ENCODE measurements around the gene KCTD6. TPM values are rescaled to one million over a fixed set of nuclear protein-coding genes. Genes with fewer than 3 reads are reported as not detected.

The KCTD6 gene
- total and polyA plus RNA-seq, 2 of the 4 experiments (the other 2 are of a cell fraction): 7.0 to 9.2 TPM

- no peak overlapping the region for H2AFZ ChIP-seq (replicated peaks; ENCODE audit: low read length, poor library complexity)
- H2BK5ac ChIP-seq (ENCODE audit: low read depth, low read length, poor library complexity, severe bottlenecking): no peak overlapping the region
- no peak for ATAC-seq (ENCODE audit: low read depth)
- H3K4me1 ChIP-seq (ENCODE audit: control insufficient read depth, insufficient read depth, low read length): peaks cover 18% of the 10 kb centered on the region
- H2BK15ac ChIP-seq (ENCODE audit: low read depth, low read length): no peak overlapping the region
- in situ Hi-C loops (cut with MboI; ENCODE audit: low sequenced_read_pairs) (no loop called here), intact Hi-C loops (cut with micrococcal nuclease) (no loop called here), dilution Hi-C loops (cut with HindIII; ENCODE audit: low sequenced_read_pairs, unreplicated experiment) (no loop called here)
- H3K9me3 ChIP-seq (ENCODE audit: control insufficient read depth, insufficient read depth, low read length): no peaks in the 10 kb centered on the region
- no peak overlapping the region for H2AK9ac ChIP-seq (replicated peaks; ENCODE audit: low read depth, low read length, poor library complexity)
- H2BK120ac ChIP-seq (ENCODE audit: low read depth, low read length): no peak overlapping the region
- H3K36me3 ChIP-seq (ENCODE audit: control insufficient read depth, insufficient read depth, low read length): no peaks in the 10 kb centered on the region
- H3K9ac ChIP-seq (ENCODE audit: low read depth, low read length): no peak overlapping the region
- H3K56ac ChIP-seq (ENCODE audit: extremely low read depth, insufficient read depth, low read length): no peak overlapping the region
- POLR2A ChIA-PET (ENCODE audit: unreplicated experiment): no interaction called here
- H3K27ac ChIP-seq (ENCODE audit: insufficient read depth, low read length): no peak overlapping the region
- TF ChIP-seq BHLHE40 (IDR thresholded peaks at IDR 0.05; ENCODE audit: low read depth, low read length): no peak
- TF ChIP-seq MAFK (IDR thresholded peaks at IDR 0.05; ENCODE audit: low read depth, low read length): no peak
- TF ChIP-seq RCOR1 (IDR thresholded peaks at IDR 0.05; ENCODE audit: insufficient replicate concordance, low read length): no peak
- TF ChIP-seq USF2 (IDR thresholded peaks at IDR 0.05; ENCODE audit: low read depth, low read length): no peak
- TF ChIP-seq CEBPB (IDR thresholded peaks at IDR 0.05; ENCODE audit: low read depth, low read length): no peak
- TF ChIP-seq MXI1 (IDR thresholded peaks at IDR 0.05; ENCODE audit: borderline replicate concordance, low read depth, low read length): no peak
- TF ChIP-seq POLR2A (IDR thresholded peaks at IDR 0.05; ENCODE audit: low read depth, low read length): no peak
- H3K4me2 ChIP-seq (ENCODE audit: low read depth, low read length): no peak overlapping the region
- H3K23ac ChIP-seq (ENCODE audit: low read depth, low read length): no peak overlapping the region
- H3K27me3 ChIP-seq (ENCODE audit: control insufficient read depth, insufficient read depth, low read length): no peaks in the 10 kb centered on the region
- peaks cover 9% of the 10 kb centered on the region for H3K9me1 ChIP-seq (ENCODE audit: insufficient read depth, low read length)
- no peaks in the 10 kb centered on the region for H3K79me1 ChIP-seq (ENCODE audit: low read depth in 1 of 2, low read length in 2 of 2)
- H4K5ac ChIP-seq (ENCODE audit: low read depth, low read length): no peak overlapping the region
- 100% methylated on average over 1 of the region's 4 CpGs; no CpG with 5 or more reads in 1 of the 2 experiments for WGBS, 2 experiments (ENCODE audit: extremely low coverage in 2 of 2, insufficient read length in 1 of 2)
- no peaks in the 10 kb centered on the region for H4K20me1 ChIP-seq (ENCODE audit: insufficient read depth, low read length)
- no peak overlapping the region for H3K14ac ChIP-seq (replicated peaks; ENCODE audit: low read depth, low read length)
- BruUV-seq (replicated peaks): no TSS peak
- H3K18ac ChIP-seq (ENCODE audit: low read depth, low read length): no peak overlapping the region
- H4K91ac ChIP-seq (ENCODE audit: insufficient read depth, low read depth, low read length): no peak overlapping the region
- H4K8ac ChIP-seq (ENCODE audit: low read depth in 2 of 2, low read length in 2 of 2): no peak overlapping the region
- DNase-seq: no peak
- CTCF ChIA-PET: no interaction called here
- no peak overlapping the region for H2AK5ac ChIP-seq (ENCODE audit: low read depth, low read length)
- H3K4me3 ChIP-seq (ENCODE audit: insufficient read depth, low read depth, low read length): no peak overlapping the region
- H3K4ac ChIP-seq (ENCODE audit: low read depth, low read length): no peak overlapping the region
- H2BK20ac ChIP-seq (ENCODE audit: low read depth, low read length): no peak overlapping the region
Observed at GRCh38 chr3:58466899-58467563, 24.9 kb upstream of the KCTD6 start.

All from IMR-90 (cell line).